Stimulated activated memory B cell treated with anti-CD40 and anti-IgM and Interleukin-4, amounts not matched to agents 10 μg/mL and 1 μg/mL and 100 μg/mL, for 72 hours (primary cell): Measurements from ENCODE around the gene C1orf159.
A peak's percentile ranks its signal among the peaks of the same experiment; 100 is the strongest.
"Not testable (repeated sequence)": the region's sequence is repeated elsewhere in the genome, so short reads cannot be mapped to it uniquely, and the experiment has no call there.

Experiments
- ATAC-seq: fragments of 150-1000 bp; cut with Tn5 transposase; 2 replicates; pipeline ENCODE4 v1.10.0; 2021
- H3K27ac Mint-ChIP-seq: one replicate; pipeline ENCODE4 v1.8.0; 2022; ENCODE audit warnings: mild to moderate bottlenecking, mixed read lengths
- H3K27me3 Mint-ChIP-seq: one replicate; pipeline ENCODE4 v1.8.0; 2022; ENCODE audit warnings: mixed read lengths
- H3K36me3 Mint-ChIP-seq: one replicate; pipeline ENCODE4 v1.8.0; 2022; ENCODE audit warnings: mixed read lengths
- H3K4me1 Mint-ChIP-seq: one replicate; pipeline ENCODE4 v1.8.0; 2022; ENCODE audit warnings: mixed read lengths
- H3K4me3 Mint-ChIP-seq: one replicate; pipeline ENCODE4 v1.8.0; 2022; ENCODE audit warnings: mild to moderate bottlenecking, moderate library complexity, mixed read lengths
- H3K9me3 Mint-ChIP-seq: one replicate; pipeline ENCODE4 v1.8.0; 2022; ENCODE audit warnings: mixed read lengths

Gene C1orf159

GRCh38 chr1:1080951-1081310 is 35.0 kb downstream of the C1orf159 start:
- H3K27me3 Mint-ChIP-seq = no peaks in the 10 kb centered on the region
- no peak for ATAC-seq
- no peak overlapping the region for H3K27ac Mint-ChIP-seq
- H3K4me3 Mint-ChIP-seq = no peak overlapping the region
- peaks cover 7% of the 10 kb centered on the region for H3K36me3 Mint-ChIP-seq
- H3K4me1 Mint-ChIP-seq = peaks cover 13% of the 10 kb centered on the region
- no peaks in the 10 kb centered on the region for H3K9me3 Mint-ChIP-seq

GRCh38 chr1:1080122-1080757 is 35.6 kb downstream of the C1orf159 start:
- Mint-ChIP-seq H3K4me1 (peaks cover 13% of the 10 kb centered on the region), H3K27ac (peak overlapping the region; percentile 64), H3K4me3 (no peak overlapping the region), H3K36me3 (peaks cover 7% of the 10 kb centered on the region), H3K27me3 (peaks cover 5% of the 10 kb centered on the region), H3K9me3 (no peaks in the 10 kb centered on the region)
- peak; percentile 68 for ATAC-seq

- Mint-ChIP-seq H3K27me3 (peaks cover 11% of the 10 kb centered on the region), H3K36me3 (peaks cover 7% of the 10 kb centered on the region), H3K9me3 (no peaks in the 10 kb centered on the region), H3K4me3 (peak overlapping the region; percentile 61), H3K4me1 (peaks cover 13% of the 10 kb centered on the region), H3K27ac (peak overlapping the region; percentile 64)
- peak; percentile 74 for ATAC-seq
Observed at GRCh38 chr1:1079408-1080121, 36.3 kb downstream of the C1orf159 start.

GRCh38 chr1:1077396-1077795 is 38.5 kb downstream of the C1orf159 start:
- Mint-ChIP-seq H3K4me1 (peaks cover 13% of the 10 kb centered on the region), H3K27me3 (peaks cover 25% of the 10 kb centered on the region)
- not testable (repeated sequence) for H3K27ac Mint-ChIP-seq, ATAC-seq, H3K4me3 Mint-ChIP-seq, H3K36me3 Mint-ChIP-seq, H3K9me3 Mint-ChIP-seq

GRCh38 chr1:1075148-1075935 is 40.5 kb downstream of the C1orf159 start:
- H3K36me3 Mint-ChIP-seq = no peaks in the 10 kb centered on the region
- peaks cover 21% of the 10 kb centered on the region for H3K4me1 Mint-ChIP-seq
- ATAC-seq = no peak
- H3K9me3 Mint-ChIP-seq = no peaks in the 10 kb centered on the region
- no peak overlapping the region for H3K4me3 Mint-ChIP-seq
- peaks cover 26% of the 10 kb centered on the region for H3K27me3 Mint-ChIP-seq
- H3K27ac Mint-ChIP-seq = no peak overlapping the region

- peaks cover 21% of the 10 kb centered on the region for H3K4me1 Mint-ChIP-seq
- no peaks in the 10 kb centered on the region for H3K9me3 Mint-ChIP-seq
- H3K36me3 Mint-ChIP-seq = no peaks in the 10 kb centered on the region
- H3K4me3 Mint-ChIP-seq = no peak overlapping the region
- H3K27me3 Mint-ChIP-seq = peaks cover 26% of the 10 kb centered on the region
- no peak overlapping the region for H3K27ac Mint-ChIP-seq
- ATAC-seq = no peak
Observed at GRCh38 chr1:1074631-1075147, 41.2 kb downstream of the C1orf159 start.

- ATAC-seq = no peak
- Mint-ChIP-seq H3K4me1 (peaks cover 15% of the 10 kb centered on the region), H3K36me3 (no peaks in the 10 kb centered on the region), H3K27ac (no peak within 1 kb of the TSS), H3K27me3 (peaks cover 26% of the 10 kb centered on the region), H3K4me3 (no peak within 1 kb of the TSS), H3K9me3 (no peaks in the 10 kb centered on the region)
Observed at GRCh38 chr1:1073743-1074587, 41.9 kb downstream of the C1orf159 start, which contains the start of gene RNF223. Gene RNF223 (minus strand): TSS chr1:1074306. CDS start chr1:1072566, 1,740 bp downstream.

GRCh38 chr1:1072849-1073742 is 42.8 kb downstream of the C1orf159 start:
- peaks cover 26% of the 10 kb centered on the region for H3K27me3 Mint-ChIP-seq
- H3K36me3 Mint-ChIP-seq = peaks cover 5% of the 10 kb centered on the region
- no peak overlapping the region for H3K4me3 Mint-ChIP-seq
- no peak overlapping the region for H3K27ac Mint-ChIP-seq
- ATAC-seq = no peak
- H3K9me3 Mint-ChIP-seq = no peaks in the 10 kb centered on the region
- peaks cover 21% of the 10 kb centered on the region for H3K4me1 Mint-ChIP-seq

GRCh38 chr1:1072299-1072848 is 43.5 kb downstream of the C1orf159 start:
- Mint-ChIP-seq H3K27ac (no peak overlapping the region), H3K9me3 (no peaks in the 10 kb centered on the region), H3K4me1 (peaks cover 23% of the 10 kb centered on the region), H3K4me3 (no peak overlapping the region), H3K27me3 (peaks cover 26% of the 10 kb centered on the region), H3K36me3 (peaks cover 6% of the 10 kb centered on the region)
- ATAC-seq = no peak

- H3K27ac Mint-ChIP-seq = no peak overlapping the region
- peaks cover 6% of the 10 kb centered on the region for H3K36me3 Mint-ChIP-seq
- ATAC-seq = no peak
- no peaks in the 10 kb centered on the region for H3K9me3 Mint-ChIP-seq
- peaks cover 23% of the 10 kb centered on the region for H3K4me1 Mint-ChIP-seq
- H3K27me3 Mint-ChIP-seq = peaks cover 26% of the 10 kb centered on the region
- H3K4me3 Mint-ChIP-seq = no peak overlapping the region
Observed at GRCh38 chr1:1071486-1072298, 44.2 kb downstream of the C1orf159 start.

- peak overlapping the region; percentile 96 for H3K27ac Mint-ChIP-seq
- peaks cover 6% of the 10 kb centered on the region for H3K36me3 Mint-ChIP-seq
- H3K4me3 Mint-ChIP-seq = peak overlapping the region; percentile 80
- H3K27me3 Mint-ChIP-seq = peaks cover 19% of the 10 kb centered on the region
- H3K9me3 Mint-ChIP-seq = no peaks in the 10 kb centered on the region
- ATAC-seq = peak; percentile 40
- peaks cover 30% of the 10 kb centered on the region for H3K4me1 Mint-ChIP-seq
Observed at GRCh38 chr1:1069711-1070676, 45.9 kb downstream of the C1orf159 start.

- peak; percentile 66 for ATAC-seq
- H3K27ac Mint-ChIP-seq = no peak overlapping the region
- H3K36me3 Mint-ChIP-seq = peaks cover 6% of the 10 kb centered on the region
- peaks cover 11% of the 10 kb centered on the region for H3K27me3 Mint-ChIP-seq
- peaks cover 36% of the 10 kb centered on the region for H3K4me1 Mint-ChIP-seq
- no peaks in the 10 kb centered on the region for H3K9me3 Mint-ChIP-seq
- peak overlapping the region; percentile 85 for H3K4me3 Mint-ChIP-seq
Observed at GRCh38 chr1:1069056-1069710, 46.7 kb downstream of the C1orf159 start.
